ENCODE measurements around the gene ADAM11. TPM values are rescaled to one million over a fixed set of nuclear protein-coding genes. Genes with fewer than 3 reads are reported as not detected.
A peak's percentile ranks its signal among the peaks of the same experiment; 100 is the strongest.

The ADAM11 gene
- total and polyA plus RNA-seq, 9 of the 15 experiments (the other 6 are each of a cell fraction or from before 2014, with no cell fraction given), result 0.01 to 0.31 (median 0.14) TPM; not detected in 2

DNA sequence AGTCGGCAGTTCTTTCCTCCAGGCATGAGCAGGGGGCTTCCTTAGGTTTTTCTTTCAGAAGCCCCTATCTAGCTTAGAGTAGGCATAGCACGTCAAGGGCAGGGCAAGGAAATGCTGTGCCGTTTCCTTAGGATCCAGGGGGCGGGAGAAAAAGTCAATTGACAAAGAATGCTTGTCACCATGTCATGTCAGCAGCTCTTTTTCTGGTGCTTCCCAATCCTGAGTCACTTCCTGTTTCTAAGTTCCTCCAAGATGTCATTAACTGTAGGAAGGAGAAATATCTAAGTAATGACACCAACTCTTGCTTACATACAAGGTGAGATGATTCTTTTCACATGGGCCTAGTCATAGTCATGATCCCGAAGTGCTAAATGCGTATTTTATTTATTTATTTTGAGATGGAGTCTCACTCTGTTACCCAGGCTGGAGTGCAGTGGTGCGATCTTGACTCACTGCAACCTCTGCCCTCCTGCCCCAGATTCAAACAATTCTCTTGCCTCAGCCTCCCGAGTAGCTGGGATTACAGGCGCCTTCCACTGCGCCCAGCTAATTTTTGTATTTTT is 36.1 kb downstream of the ADAM11 start (continued):
- TF ChIP-seq, protein P1, sequence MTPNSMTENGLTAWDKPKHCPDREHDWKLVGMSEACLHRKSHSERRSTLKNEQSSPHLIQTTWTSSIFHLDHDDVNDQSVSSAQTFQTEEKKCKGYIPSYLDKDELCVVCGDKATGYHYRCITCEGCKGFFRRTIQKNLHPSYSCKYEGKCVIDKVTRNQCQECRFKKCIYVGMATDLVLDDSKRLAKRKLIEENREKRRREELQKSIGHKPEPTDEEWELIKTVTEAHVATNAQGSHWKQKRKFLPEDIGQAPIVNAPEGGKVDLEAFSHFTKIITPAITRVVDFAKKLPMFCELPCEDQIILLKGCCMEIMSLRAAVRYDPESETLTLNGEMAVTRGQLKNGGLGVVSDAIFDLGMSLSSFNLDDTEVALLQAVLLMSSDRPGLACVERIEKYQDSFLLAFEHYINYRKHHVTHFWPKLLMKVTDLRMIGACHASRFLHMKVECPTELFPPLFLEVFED (CRISPR knock-in tag; conservative IDR thresholded peaks at IDR 0.05), result no peak
- TF ChIP-seq CBX1 (IDR thresholded peaks at IDR 0.05; ENCODE audit: low read depth) (no peak), ZFP1 (CRISPR knock-in tag; IDR thresholded peaks at IDR 0.05) (no peak), ZNF347 (CRISPR knock-in tag; IDR thresholded peaks at IDR 0.05; ENCODE audit: low read depth) (no peak), NCOA1 (IDR thresholded peaks at IDR 0.05; ENCODE audit: low read depth) (peak; percentile 46; the same call in 1 of the 2 replicates), ZNF274 (IDR thresholded peaks at IDR 0.05; ENCODE audit: borderline replicate concordance, low read depth, low read length) (no peak), SAP30 (IDR thresholded peaks at IDR 0.05; ENCODE audit: borderline replicate concordance, insufficient read depth, low read depth, low read length, poor library complexity, severe bottlenecking) (no peak), ZNF184 (CRISPR knock-in tag; IDR thresholded peaks at IDR 0.05) (no peak), XRCC4 (IDR thresholded peaks at IDR 0.05; ENCODE audit: extremely low read depth, insufficient read depth, insufficient read length) (no peak), ZNF253 (CRISPR knock-in tag; conservative IDR thresholded peaks at IDR 0.05) (no peak), BRD9 (IDR thresholded peaks at IDR 0.05; ENCODE audit: low read depth, partially characterized antibody) (no peak), CREB1 (IDR thresholded peaks at IDR 0.05) (no peak), CREB1 (CRISPR knock-in tag; IDR thresholded peaks at IDR 0.05) (peak; percentile 27; the same call in 1 of the 2 replicates), POU5F1 (IDR thresholded peaks at IDR 0.05; ENCODE audit: borderline replicate concordance, low read depth, low read length, partially characterized antibody) (no peak), TRIM24 (IDR thresholded peaks at IDR 0.05) (no peak)
- TF ChIP-seq, protein P2, sequence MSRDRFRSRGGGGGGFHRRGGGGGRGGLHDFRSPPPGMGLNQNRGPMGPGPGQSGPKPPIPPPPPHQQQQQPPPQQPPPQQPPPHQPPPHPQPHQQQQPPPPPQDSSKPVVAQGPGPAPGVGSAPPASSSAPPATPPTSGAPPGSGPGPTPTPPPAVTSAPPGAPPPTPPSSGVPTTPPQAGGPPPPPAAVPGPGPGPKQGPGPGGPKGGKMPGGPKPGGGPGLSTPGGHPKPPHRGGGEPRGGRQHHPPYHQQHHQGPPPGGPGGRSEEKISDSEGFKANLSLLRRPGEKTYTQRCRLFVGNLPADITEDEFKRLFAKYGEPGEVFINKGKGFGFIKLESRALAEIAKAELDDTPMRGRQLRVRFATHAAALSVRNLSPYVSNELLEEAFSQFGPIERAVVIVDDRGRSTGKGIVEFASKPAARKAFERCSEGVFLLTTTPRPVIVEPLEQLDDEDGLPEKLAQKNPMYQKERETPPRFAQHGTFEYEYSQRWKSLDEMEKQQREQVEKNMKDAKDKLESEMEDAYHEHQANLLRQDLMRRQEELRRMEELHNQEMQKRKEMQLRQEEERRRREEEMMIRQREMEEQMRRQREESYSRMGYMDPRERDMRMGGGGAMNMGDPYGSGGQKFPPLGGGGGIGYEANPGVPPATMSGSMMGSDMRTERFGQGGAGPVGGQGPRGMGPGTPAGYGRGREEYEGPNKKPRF (IDR thresholded peaks at IDR 0.05; ENCODE audit: low read depth, low read length), result no peak
- TF ChIP-seq, protein P3, sequence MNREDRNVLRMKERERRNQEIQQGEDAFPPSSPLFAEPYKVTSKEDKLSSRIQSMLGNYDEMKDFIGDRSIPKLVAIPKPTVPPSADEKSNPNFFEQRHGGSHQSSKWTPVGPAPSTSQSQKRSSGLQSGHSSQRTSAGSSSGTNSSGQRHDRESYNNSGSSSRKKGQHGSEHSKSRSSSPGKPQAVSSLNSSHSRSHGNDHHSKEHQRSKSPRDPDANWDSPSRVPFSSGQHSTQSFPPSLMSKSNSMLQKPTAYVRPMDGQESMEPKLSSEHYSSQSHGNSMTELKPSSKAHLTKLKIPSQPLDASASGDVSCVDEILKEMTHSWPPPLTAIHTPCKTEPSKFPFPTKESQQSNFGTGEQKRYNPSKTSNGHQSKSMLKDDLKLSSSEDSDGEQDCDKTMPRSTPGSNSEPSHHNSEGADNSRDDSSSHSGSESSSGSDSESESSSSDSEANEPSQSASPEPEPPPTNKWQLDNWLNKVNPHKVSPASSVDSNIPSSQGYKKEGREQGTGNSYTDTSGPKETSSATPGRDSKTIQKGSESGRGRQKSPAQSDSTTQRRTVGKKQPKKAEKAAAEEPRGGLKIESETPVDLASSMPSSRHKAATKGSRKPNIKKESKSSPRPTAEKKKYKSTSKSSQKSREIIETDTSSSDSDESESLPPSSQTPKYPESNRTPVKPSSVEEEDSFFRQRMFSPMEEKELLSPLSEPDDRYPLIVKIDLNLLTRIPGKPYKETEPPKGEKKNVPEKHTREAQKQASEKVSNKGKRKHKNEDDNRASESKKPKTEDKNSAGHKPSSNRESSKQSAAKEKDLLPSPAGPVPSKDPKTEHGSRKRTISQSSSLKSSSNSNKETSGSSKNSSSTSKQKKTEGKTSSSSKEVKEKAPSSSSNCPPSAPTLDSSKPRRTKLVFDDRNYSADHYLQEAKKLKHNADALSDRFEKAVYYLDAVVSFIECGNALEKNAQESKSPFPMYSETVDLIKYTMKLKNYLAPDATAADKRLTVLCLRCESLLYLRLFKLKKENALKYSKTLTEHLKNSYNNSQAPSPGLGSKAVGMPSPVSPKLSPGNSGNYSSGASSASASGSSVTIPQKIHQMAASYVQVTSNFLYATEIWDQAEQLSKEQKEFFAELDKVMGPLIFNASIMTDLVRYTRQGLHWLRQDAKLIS (CRISPR knock-in tag; IDR thresholded peaks at IDR 0.05), result no peak
